Lower lobe of right lung (tissue), 2 donors: Measurements from ENCODE around the gene CFLAR. TPM values are rescaled to one million over a fixed set of nuclear protein-coding genes. Genes with fewer than 3 reads are reported as not detected.

ENCODE experiments used
- ATAC-seq, 2 donors: fragments of 200-7000 bp; cut with Tn5 transposase; one replicate each; pipeline ENCODE4 v1.9.1; 2020 to 2022; ENCODE audit warnings: mild to moderate bottlenecking in 2 of 2, moderate library complexity in 2 of 2
- DNase-seq: peaks from one replicate; pipeline ENCODE4 v3.0.0-alpha.2; 2020
- H3K27ac ChIP-seq: fragments of 200-600 bp; one replicate; pipeline ENCODE4 v1.8.0; 2022
- H3K27me3 ChIP-seq: fragments of 200-600 bp; one replicate; pipeline ENCODE4 v1.8.0; 2022; ENCODE audit warnings: low read depth
- H3K36me3 ChIP-seq: fragments of 200-600 bp; one replicate; pipeline ENCODE4 v1.8.0; 2022; ENCODE audit warnings: mild to moderate bottlenecking
- H3K4me1 ChIP-seq: fragments of 200-600 bp; one replicate; pipeline ENCODE4 v1.8.0; 2022
- H3K4me3 ChIP-seq: fragments of 200-600 bp; one replicate; pipeline ENCODE4 v1.8.0; 2022; ENCODE audit warnings: mild to moderate bottlenecking
- H3K9me3 ChIP-seq: fragments of 200-600 bp; one replicate; pipeline ENCODE4 v1.8.0; 2022
- CTCF ChIP-seq: fragments of 200-600 bp; IDR thresholded peaks from one replicate; pipeline ENCODE4 v1.8.0; 2022; ENCODE audit warnings: antibody characterized with exemption, mild to moderate bottlenecking
- intact Hi-C: fragments of 100-400 bp; cut with DNase I; formaldehyde crosslinking; loops from one replicate; pipeline ENCODE4 v1.11.0; 2022
- total RNA-seq: library from RNA; stranded (reverse); fragmentation: NEBNext Ultra II Directional; extraction: Animal tissue kit (Norgen Biotek cat#: 25700); gene quantifications from one replicate; pipeline ENCODE4 v1.2.1, GENCODE V29; 2021
- donor health status: DM: no; HTN: yes; CAD: no; lungs with severe emphysema.

The CFLAR gene
- total RNA-seq, 1 donor from 2014 or later = 345 TPM

GRCh38 chr2:201152517-201152916, 36.6 kb downstream of the CFLAR start:
- TF ChIP-seq CTCF = no peak
- peaks cover 96% of the 10 kb centered on the region for H3K36me3 ChIP-seq
- DNase-seq = no peak
- intact Hi-C loops = no loop called here
- H3K27me3 ChIP-seq = no peaks in the 10 kb centered on the region
- peaks cover 86% of the 10 kb centered on the region for H3K4me1 ChIP-seq
- H3K4me3 ChIP-seq = no peak overlapping the region
- H3K27ac ChIP-seq = peak overlapping the region; percentile 76
- ATAC-seq = peak; percentile 77 to 78
- no peaks in the 10 kb centered on the region for H3K9me3 ChIP-seq

- H3K27me3 ChIP-seq = no peaks in the 10 kb centered on the region
- no peaks in the 10 kb centered on the region for H3K9me3 ChIP-seq
- H3K4me1 ChIP-seq = peaks cover 86% of the 10 kb centered on the region
- ATAC-seq = no peak
- H3K27ac ChIP-seq = peak overlapping the region; percentile 76
- no peak overlapping the region for H3K4me3 ChIP-seq
- DNase-seq = no peak
- TF ChIP-seq CTCF = no peak
- intact Hi-C loops = no loop called here
- H3K36me3 ChIP-seq = peaks cover 93% of the 10 kb centered on the region
Measured at GRCh38 chr2:201152999-201153815, 37.2 kb downstream of the CFLAR start.

- Histone ChIP-seq H3K9me3 (no peaks in the 10 kb centered on the region), H3K4me1 (peaks cover 81% of the 10 kb centered on the region), H3K36me3 (peaks cover 92% of the 10 kb centered on the region), H3K4me3 (no peak overlapping the region), H3K27ac (peak overlapping the region; percentile 39), H3K27me3 (no peaks in the 10 kb centered on the region)
- no peak for TF ChIP-seq CTCF
- DNase-seq (no peak), ATAC-seq (no peak)
- intact Hi-C loops = no loop called here
Measured at GRCh38 chr2:201154615-201155399, 38.8 kb downstream of the CFLAR start.

- H3K36me3 ChIP-seq = peaks cover 92% of the 10 kb centered on the region
- intact Hi-C loops = no loop called here
- no peaks in the 10 kb centered on the region for H3K27me3 ChIP-seq
- no peak overlapping the region for H3K4me3 ChIP-seq
- no peaks in the 10 kb centered on the region for H3K9me3 ChIP-seq
- ATAC-seq = no peak
- no peak for DNase-seq
- H3K27ac ChIP-seq = peak overlapping the region; percentile 2
- H3K4me1 ChIP-seq = peaks cover 74% of the 10 kb centered on the region
- TF ChIP-seq CTCF = no peak
Measured at GRCh38 chr2:201156036-201156435, 40.1 kb downstream of the CFLAR start.

GRCh38 chr2:201156640-201157039, 40.7 kb downstream of the CFLAR start:
- Histone ChIP-seq H3K27ac (peak overlapping the region; percentile 71), H3K4me3 (no peak overlapping the region), H3K36me3 (peaks cover 96% of the 10 kb centered on the region), H3K4me1 (peaks cover 69% of the 10 kb centered on the region), H3K27me3 (no peaks in the 10 kb centered on the region), H3K9me3 (no peaks in the 10 kb centered on the region)
- intact Hi-C loops = no loop called here
- ATAC-seq (no peak), DNase-seq (no peak)
- TF ChIP-seq CTCF = no peak
